SK-N-MC (cell line): ENCODE measurements around the gene PSMC3.

Source experiments
- DNase-seq: peaks from one replicate; pipeline ENCODE4 v3.0.0-alpha.2; 2011; ENCODE audit warnings: low read depth, low spot score
- H3K27ac ChIP-seq: fragments of 200-600 bp; sonication (generic); 2 replicates; pipeline ENCODE4 v1.5.1; 2016; ENCODE audit warnings: mixed run types
- H3K36me3 ChIP-seq: fragments of 200-600 bp; sonication (generic); 2 replicates; pipeline ENCODE4 v1.6.1; 2017; ENCODE audit warnings: antibody characterized with exemption, low read length, mixed read lengths; ENCODE audit not compliant: insufficient read depth
- H3K4me3 ChIP-seq: fragments of 200-600 bp; sonication (generic); 2 replicates; pipeline ENCODE4 v1.5.1; 2016
- H3K9ac ChIP-seq: fragments of 200-600 bp; sonication (generic); 2 replicates; pipeline ENCODE4 v1.8.0; 2017; ENCODE audit warnings: mixed run types, mixed read lengths; ENCODE audit not compliant: insufficient read length
- H3K9me3 ChIP-seq: fragments of 200-600 bp; sonication (generic); 2 replicates; pipeline ENCODE4 v1.6.1; 2017; ENCODE audit warnings: low read depth, mild to moderate bottlenecking, antibody characterized with exemption, low read length, moderate library complexity, mixed read lengths
- EZH2 ChIP-seq: fragments of 200-600 bp; sonication (generic); IDR thresholded peaks from one replicate; pipeline ENCODE4 v1.6.1; 2017; ENCODE audit warnings: antibody characterized with exemption
- FOXP2 ChIP-seq: optimal IDR thresholded peaks from 2 replicates; pipeline ENCODE3; 2011; ENCODE audit warnings: mild to moderate bottlenecking, moderate library complexity; ENCODE audit not compliant: insufficient read depth; ENCODE audit errors: extremely low read length, control extremely low read depth
- POLR2AphosphoS5 ChIP-seq: IDR thresholded peaks from 2 replicates; pipeline ENCODE4 v1.6.1; 2012; ENCODE audit warnings: mild to moderate bottlenecking, low read depth, low read length, borderline replicate concordance

Gene PSMC3

DNA sequence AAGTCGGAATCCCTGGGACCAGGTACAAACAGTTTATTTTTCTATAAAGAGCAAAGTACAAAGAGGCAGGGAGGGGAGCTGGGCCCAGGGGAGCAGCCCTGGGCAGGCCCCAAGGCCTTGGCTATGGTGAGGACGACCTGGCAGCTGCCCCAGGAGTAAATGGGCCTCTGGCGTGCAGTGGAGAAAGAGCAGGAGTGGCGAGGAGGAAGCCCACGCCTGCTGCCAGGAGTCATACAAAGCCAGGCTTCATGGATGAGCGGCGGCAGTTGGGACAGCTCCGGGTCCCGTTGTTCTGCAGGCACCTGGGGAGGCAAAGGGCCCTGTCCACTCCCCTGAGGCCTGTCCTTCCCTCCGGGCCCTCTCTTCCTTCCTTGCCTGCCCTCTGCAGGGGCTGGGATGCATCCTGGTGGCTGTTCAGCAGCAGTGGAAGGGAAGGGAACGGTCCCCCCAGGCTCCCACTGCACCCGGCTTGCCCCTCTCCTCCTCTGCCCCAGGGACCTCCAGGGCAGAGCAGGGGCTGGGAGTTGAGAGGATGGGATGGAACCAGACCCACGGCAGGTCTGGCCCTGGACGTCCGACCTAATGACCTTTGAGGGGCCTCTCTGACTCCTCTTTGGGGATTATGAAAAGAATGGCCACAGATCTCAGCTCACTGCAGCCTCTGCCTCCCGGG, 11.6 kb upstream of the PSMC3 start:
- no peak for DNase-seq
- no peaks in the 10 kb centered on the region for H3K9me3 ChIP-seq
- no peaks in the 10 kb centered on the region for H3K36me3 ChIP-seq
- H3K9ac ChIP-seq, result no peak overlapping the region
- no peak overlapping the region for H3K4me3 ChIP-seq
- TF ChIP-seq POLR2AphosphoS5 (no peak), EZH2 (no peak), FOXP2 (no peak)
- H3K27ac ChIP-seq, result no peak overlapping the region

DNA sequence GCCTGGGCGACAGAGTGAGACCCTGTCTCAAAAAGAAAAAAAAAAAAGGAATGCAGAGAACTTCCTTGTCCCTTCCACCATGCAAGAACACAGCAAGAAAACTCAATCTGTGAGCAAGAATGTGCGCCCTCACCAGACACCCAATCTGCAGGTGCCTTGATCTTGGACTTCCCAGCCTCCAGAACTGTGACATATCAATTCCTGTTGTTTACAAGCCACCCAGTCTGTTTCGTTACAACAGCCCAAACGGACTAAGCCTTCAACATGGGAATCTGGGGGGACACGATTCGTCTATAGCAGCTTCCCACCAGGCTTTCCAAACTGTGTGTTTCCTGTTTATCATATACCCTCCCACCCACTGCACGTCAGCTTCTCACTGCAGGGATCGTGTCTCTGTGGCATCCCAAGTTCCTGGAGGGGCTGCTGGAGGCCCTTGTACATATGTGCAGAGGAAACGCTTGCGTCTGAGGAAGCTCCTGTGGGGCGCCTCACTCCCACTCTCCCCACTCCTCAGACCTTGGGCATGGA, 11.0 kb upstream of the PSMC3 start:
- Histone ChIP-seq H3K9ac (no peak overlapping the region), H3K36me3 (no peaks in the 10 kb centered on the region), H3K27ac (no peak overlapping the region), H3K4me3 (no peak overlapping the region), H3K9me3 (no peaks in the 10 kb centered on the region)
- no peak for TF ChIP-seq FOXP2
- no peak for TF ChIP-seq EZH2
- TF ChIP-seq POLR2AphosphoS5, result no peak
- DNase-seq, result no peak

- H3K27ac ChIP-seq, result no peak overlapping the region
- no peak overlapping the region for H3K9ac ChIP-seq
- TF ChIP-seq EZH2, result no peak
- no peak for TF ChIP-seq FOXP2
- no peak for TF ChIP-seq POLR2AphosphoS5
- no peak overlapping the region for H3K4me3 ChIP-seq
- H3K9me3 ChIP-seq, result no peaks in the 10 kb centered on the region
- H3K36me3 ChIP-seq, result no peaks in the 10 kb centered on the region
- DNase-seq, result no peak
These were observed 10.5 kb upstream of the PSMC3 start for GRCh38 chr11:47436726-47437125.

GRCh38 chr11:47435687-47436086, 9.4 kb upstream of the PSMC3 start:
- no peaks in the 10 kb centered on the region for H3K36me3 ChIP-seq
- TF ChIP-seq FOXP2 (no peak), EZH2 (no peak), POLR2AphosphoS5 (no peak)
- no peak overlapping the region for H3K9ac ChIP-seq
- no peak overlapping the region for H3K27ac ChIP-seq
- no peak overlapping the region for H3K4me3 ChIP-seq
- no peak for DNase-seq
- no peaks in the 10 kb centered on the region for H3K9me3 ChIP-seq

- H3K9me3 ChIP-seq, result no peaks in the 10 kb centered on the region
- no peak overlapping the region for H3K4me3 ChIP-seq
- TF ChIP-seq POLR2AphosphoS5 (no peak), EZH2 (no peak), FOXP2 (no peak)
- H3K9ac ChIP-seq, result no peak overlapping the region
- H3K27ac ChIP-seq, result no peak overlapping the region
- no peak for DNase-seq
- no peaks in the 10 kb centered on the region for H3K36me3 ChIP-seq
These were observed 8.0 kb upstream of the PSMC3 start for GRCh38 chr11:47434011-47434786.

DNA sequence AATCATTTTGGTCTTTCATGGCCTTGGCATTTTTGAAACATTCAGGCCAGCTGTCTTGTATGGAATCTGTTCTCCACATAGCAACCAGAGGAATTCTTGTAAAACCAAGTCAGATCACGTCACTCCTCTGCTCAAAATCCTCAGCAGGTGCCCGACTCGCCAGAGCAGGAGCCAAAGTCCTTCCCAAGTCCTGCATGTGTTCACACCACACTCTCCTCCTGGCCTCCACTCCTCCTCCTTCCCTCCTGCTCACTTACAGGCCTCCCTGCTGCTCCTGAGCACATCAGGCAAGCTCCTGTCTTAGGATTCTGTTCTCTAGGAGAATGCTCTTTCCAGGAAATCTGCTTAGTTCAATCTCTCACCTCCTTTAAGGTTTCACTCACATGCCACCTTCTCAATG, 6.9 kb upstream of the PSMC3 start:
- no peak for DNase-seq
- H3K27ac ChIP-seq, result no peak overlapping the region
- H3K4me3 ChIP-seq, result no peak overlapping the region
- H3K9ac ChIP-seq, result no peak overlapping the region
- TF ChIP-seq EZH2, result no peak
- no peak for TF ChIP-seq POLR2AphosphoS5
- TF ChIP-seq FOXP2, result no peak
- no peaks in the 10 kb centered on the region for H3K9me3 ChIP-seq
- H3K36me3 ChIP-seq, result no peaks in the 10 kb centered on the region

GRCh38 chr11:47431356-47432083, 5.3 kb upstream of the PSMC3 start:
- Histone ChIP-seq H3K27ac (no peak overlapping the region), H3K4me3 (no peak overlapping the region), H3K9ac (no peak overlapping the region), H3K36me3 (no peaks in the 10 kb centered on the region), H3K9me3 (no peaks in the 10 kb centered on the region)
- no peak for DNase-seq
- TF ChIP-seq FOXP2 (no peak), EZH2 (no peak), POLR2AphosphoS5 (no peak)

DNA sequence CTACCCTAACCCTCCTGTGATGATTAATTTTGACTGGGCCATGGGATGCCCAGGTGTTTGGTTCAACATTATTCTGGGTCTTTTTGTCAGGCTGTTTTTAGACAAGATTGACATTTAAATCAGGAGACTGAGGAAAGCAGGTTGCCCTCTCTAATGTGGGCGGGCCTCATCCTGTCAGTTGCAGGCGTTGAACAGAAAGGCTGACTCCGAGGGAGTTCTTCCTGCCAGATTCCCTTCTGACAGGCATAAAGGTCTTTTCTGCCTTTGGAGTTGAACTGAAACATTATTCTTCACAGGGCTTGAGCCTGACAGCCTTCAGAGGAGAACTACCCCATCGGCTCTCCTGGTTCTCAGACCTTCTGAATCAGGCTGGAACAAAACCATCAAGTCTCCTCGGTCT, 4.3 kb upstream of the PSMC3 start:
- no peak for TF ChIP-seq FOXP2
- TF ChIP-seq EZH2, result no peak
- TF ChIP-seq POLR2AphosphoS5, result no peak

More for the DNA sequence above, 4.3 kb upstream of the PSMC3 start:
- DNase-seq, result no peak
- H3K4me3 ChIP-seq, result no peak overlapping the region
- H3K9ac ChIP-seq, result no peak overlapping the region
- no peaks in the 10 kb centered on the region for H3K9me3 ChIP-seq
- H3K27ac ChIP-seq, result no peak overlapping the region
- no peaks in the 10 kb centered on the region for H3K36me3 ChIP-seq
